Kidney (tissue), 14 donors: ENCODE measurements around the gene TRIM71. TPM values are rescaled to one million over a fixed set of nuclear protein-coding genes. Genes with fewer than 3 reads are reported as not detected.

Experiments used
- DNase-seq, 5 donors: peaks; one replicate each; pipeline ENCODE4 v3.0.0-alpha.2; 2013 to 2020
- FAIRE-seq: peaks from 2 replicates; lab custom pipeline; 2012; peaks lifted over from hg19 to GRCh38; lab: Jason Lieb, UNC
- H3K27ac ChIP-seq, 2 donors: one replicate each; pipeline ENCODE4 v1.7.0; 2013; ENCODE audit warnings: low read depth in 2 of 2, low read length in 2 of 2, inconsistent platforms in 1 of 2
- H3K27me3 ChIP-seq: one replicate; pipeline ENCODE4 v1.7.1; 2013; ENCODE audit warnings: low read length, inconsistent platforms; ENCODE audit not compliant: control insufficient read depth, insufficient read depth
- H3K36me3 ChIP-seq, 3 donors: one replicate each; pipeline versions ENCODE4 v1.7.0 to v1.7.1; 2013; ENCODE audit warnings: low read length in 3 of 3, control low read depth in 1 of 3, inconsistent platforms in 1 of 3; ENCODE audit not compliant: insufficient read depth in 3 of 3, control insufficient read depth in 2 of 3
- H3K4me1 ChIP-seq, 3 donors: one replicate each; pipeline versions ENCODE4 v1.7.0 to v1.7.1; 2013; ENCODE audit warnings: low read length in 3 of 3, inconsistent platforms in 1 of 3, low read depth in 1 of 3; ENCODE audit not compliant: control insufficient read depth in 2 of 3, insufficient read depth in 2 of 3
- H3K4me3 ChIP-seq, 3 donors: one replicate each; pipeline versions ENCODE4 v1.7.0 to v1.8.1; 2013; ENCODE audit warnings: low read length in 3 of 3, control low read depth in 1 of 3, inconsistent platforms in 1 of 3
- H3K9ac ChIP-seq, 3 donors: one replicate each; pipeline versions ENCODE4 v1.7.0 to v1.7.1; 2013; ENCODE audit warnings: low read length in 3 of 3, control low read depth in 1 of 3, inconsistent platforms in 1 of 3
- H3K9me3 ChIP-seq, 3 donors: one replicate each; pipeline versions ENCODE4 v1.7.0 to v1.7.1; 2013; ENCODE audit warnings: low read length in 3 of 3, control low read depth in 1 of 3, inconsistent platforms in 1 of 3; ENCODE audit not compliant: control insufficient read depth in 2 of 3, insufficient read depth in 1 of 3
- intact Hi-C: fragments of 100-400 bp; cut with DNase I; formaldehyde crosslinking; loops from one replicate; pipeline ENCODE4 v1.11.1; 2022
- polyA plus RNA-seq: library from polyadenylated mRNA; stranded (reverse); fragments of 350-450 nt; fragmentation: Illumina TruSeq; extraction: RNeasy Lipid Tissue Mini Kit (QIAGEN cat#74804); gene quantifications from one replicate; pipeline ENCODE4 v1.2.3, GENCODE V29; 2014; ENCODE audit warnings: low read depth, low replicate concordance; ENCODE audit not compliant: insufficient read depth
- total RNA-seq: library from RNA; stranded (reverse); fragmentation: NEBNext Ultra II Directional; extraction: Animal tissue kit (Norgen Biotek cat#: 25700); gene quantifications from one replicate; pipeline ENCODE4 v1.2.1, GENCODE V29; 2021
- TF ChIP-seq, protein P1 (sequence below): IDR thresholded peaks from 3 replicates; pipeline ENCODE4 v1.5.1; 2012; ENCODE audit warnings: mild to moderate bottlenecking, moderate library complexity, borderline replicate concordance; ENCODE audit not compliant: insufficient read depth; ENCODE audit errors: extremely low read depth
- donor health status: control.
- donor health status: control.
- donor health status: control.
- donor health status: control.
- donor health status: control.
- donor health status: DM: yes; HTN: yes; CAD: no.
- donor health status: Normal renal cell carcinoma (clear cell type).

TRIM71 gene
- total and polyA plus RNA-seq, 2 donors from 2014 or later: 0.92 to 1.2 TPM

DNA sequence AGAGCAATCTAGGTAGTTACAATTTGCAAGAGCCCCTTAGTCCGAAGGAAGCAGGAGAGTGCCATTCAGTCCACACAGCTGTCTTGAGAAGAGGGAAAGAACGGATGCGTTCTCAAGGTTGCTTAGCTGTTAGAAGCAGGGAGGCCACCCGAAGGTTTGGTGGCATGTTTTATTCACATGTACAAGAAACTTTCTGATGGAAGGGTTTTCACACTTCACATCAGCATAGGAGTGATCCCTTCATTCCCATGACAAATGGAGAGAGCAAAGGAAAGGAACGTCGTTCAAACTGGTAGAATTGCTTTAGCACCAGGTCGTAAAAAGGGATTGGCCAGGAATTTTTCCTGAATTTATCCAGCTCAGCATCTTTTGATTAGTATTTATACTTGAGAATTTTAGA is 53.5 kb downstream of the TRIM71 start:
- no peak for DNase-seq
- no peaks in the 10 kb centered on the region for H3K9me3 ChIP-seq
- H3K4me3 ChIP-seq: no peak overlapping the region
- intact Hi-C loops: no loop called here
- H3K4me1 ChIP-seq: peaks cover 11 to 37% (median 18%) of the 10 kb centered on the region in 3 donors
- H3K36me3 ChIP-seq: no peaks in the 10 kb centered on the region
- H3K27me3 ChIP-seq: no peaks in the 10 kb centered on the region
- TF ChIP-seq, protein P1, sequence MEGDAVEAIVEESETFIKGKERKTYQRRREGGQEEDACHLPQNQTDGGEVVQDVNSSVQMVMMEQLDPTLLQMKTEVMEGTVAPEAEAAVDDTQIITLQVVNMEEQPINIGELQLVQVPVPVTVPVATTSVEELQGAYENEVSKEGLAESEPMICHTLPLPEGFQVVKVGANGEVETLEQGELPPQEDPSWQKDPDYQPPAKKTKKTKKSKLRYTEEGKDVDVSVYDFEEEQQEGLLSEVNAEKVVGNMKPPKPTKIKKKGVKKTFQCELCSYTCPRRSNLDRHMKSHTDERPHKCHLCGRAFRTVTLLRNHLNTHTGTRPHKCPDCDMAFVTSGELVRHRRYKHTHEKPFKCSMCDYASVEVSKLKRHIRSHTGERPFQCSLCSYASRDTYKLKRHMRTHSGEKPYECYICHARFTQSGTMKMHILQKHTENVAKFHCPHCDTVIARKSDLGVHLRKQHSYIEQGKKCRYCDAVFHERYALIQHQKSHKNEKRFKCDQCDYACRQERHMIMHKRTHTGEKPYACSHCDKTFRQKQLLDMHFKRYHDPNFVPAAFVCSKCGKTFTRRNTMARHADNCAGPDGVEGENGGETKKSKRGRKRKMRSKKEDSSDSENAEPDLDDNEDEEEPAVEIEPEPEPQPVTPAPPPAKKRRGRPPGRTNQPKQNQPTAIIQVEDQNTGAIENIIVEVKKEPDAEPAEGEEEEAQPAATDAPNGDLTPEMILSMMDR: no peak
- no peak overlapping the region for H3K9ac ChIP-seq
- H3K27ac ChIP-seq: no peak overlapping the region
- FAIRE-seq: no peak

DNA sequence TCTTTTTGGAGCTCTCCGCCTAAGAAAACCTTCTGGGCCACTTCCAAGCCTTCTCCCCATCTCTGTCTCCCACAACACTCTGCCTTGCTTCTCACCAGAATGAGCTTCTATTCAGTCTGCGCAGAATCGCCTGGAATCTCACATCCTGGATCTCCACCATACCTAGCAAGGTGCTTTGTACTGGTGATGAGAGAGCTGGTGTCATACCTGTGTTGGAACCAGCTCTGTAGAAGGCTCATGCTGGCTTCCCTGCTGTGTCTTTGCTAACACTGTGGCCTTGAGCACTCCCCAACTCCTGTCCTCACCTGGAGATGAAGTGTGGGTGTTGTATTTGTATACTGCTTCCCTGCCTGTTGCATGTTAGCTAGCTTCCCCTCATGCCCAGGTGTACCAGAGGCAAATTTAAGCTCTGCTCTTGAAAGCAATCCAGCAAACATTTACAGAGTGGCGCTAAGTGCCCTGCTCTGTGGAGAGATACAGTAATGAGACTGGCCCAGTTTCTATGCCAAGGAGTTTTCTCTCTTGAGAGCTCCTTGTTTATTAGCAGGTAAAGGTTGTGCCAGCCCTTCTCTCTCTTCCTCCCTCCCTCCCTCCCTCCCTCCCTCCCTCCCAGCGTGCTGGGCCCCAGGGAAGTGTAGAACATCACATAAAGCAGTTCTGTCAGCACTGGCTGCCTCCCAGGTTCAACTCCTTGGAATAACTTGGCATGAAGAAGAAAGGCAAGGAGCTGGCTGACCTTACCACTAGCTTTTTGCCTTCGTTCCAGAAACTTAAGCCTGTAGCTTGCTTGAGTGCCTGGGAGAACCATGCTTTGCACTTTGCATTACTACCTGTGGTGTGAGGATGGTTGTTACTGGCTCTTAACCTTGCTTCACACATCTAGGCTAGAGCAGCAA is 54.9 kb downstream of the TRIM71 start:
- Histone ChIP-seq H3K27ac (peak overlapping the region; percentile 39 to 41), H3K4me3 (no peak overlapping the region), H3K36me3 (no peaks in the 10 kb centered on the region), H3K4me1 (peaks cover 11 to 38% (median 18%) of the 10 kb centered on the region in 3 donors), H3K9me3 (no peaks in the 10 kb centered on the region), H3K27me3 (no peaks in the 10 kb centered on the region), H3K9ac (no peak overlapping the region)
- TF ChIP-seq, protein P1: no peak
- intact Hi-C loops: no loop called here
- DNase-seq (peak in 2 of 5 donors; percentile 32 to 61), FAIRE-seq (no peak)

DNA sequence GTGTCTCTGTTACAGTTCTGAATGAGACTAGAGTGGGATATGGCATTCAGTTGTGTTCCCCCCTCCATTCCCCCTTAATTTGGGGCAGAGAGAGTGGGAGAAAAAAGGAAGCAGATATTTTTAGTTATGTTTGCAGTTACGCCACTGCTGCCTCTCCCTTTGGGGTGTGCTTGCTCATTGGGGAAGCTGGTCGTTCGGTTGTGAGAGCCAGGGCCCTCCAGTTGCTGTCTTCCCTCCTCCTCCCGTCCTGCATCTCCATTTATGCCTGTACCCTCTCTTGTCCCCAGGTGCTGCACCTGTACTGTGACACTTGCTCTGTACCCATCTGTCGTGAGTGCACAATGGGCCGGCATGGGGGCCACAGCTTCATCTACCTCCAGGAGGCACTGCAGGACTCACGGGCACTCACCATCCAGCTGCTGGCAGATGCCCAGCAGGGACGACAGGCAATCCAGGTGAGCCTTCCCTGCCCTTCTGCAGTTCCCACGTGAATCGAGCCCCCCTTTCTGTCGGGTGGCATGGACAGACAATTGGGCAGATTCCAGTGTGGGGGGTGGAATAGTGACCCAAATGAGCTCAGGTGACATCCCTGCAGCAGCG is 55.8 kb downstream of the TRIM71 start:
- H3K36me3 ChIP-seq: no peaks in the 10 kb centered on the region
- TF ChIP-seq, protein P1: no peak
- no peaks in the 10 kb centered on the region for H3K27me3 ChIP-seq
- FAIRE-seq: no peak
- H3K9me3 ChIP-seq: no peaks in the 10 kb centered on the region
- no peak overlapping the region for H3K9ac ChIP-seq
- intact Hi-C loops: no loop called here
- H3K4me3 ChIP-seq: no peak overlapping the region
- H3K4me1 ChIP-seq: peaks cover 9 to 34% (median 18%) of the 10 kb centered on the region in 3 donors
- DNase-seq: no peak
- H3K27ac ChIP-seq: peak overlapping the region in 1 of 2 donors; percentile 13
